Ovary (tissue), 9 donors: ENCODE results near the gene INPP5A. TPM values are rescaled to one million over a fixed set of nuclear protein-coding genes. Genes with fewer than 3 reads are reported as not detected.
A peak's percentile ranks its signal among the peaks of the same experiment; 100 is the strongest.

Experiments
- DNase-seq, 5 donors: peaks; one replicate each; pipeline ENCODE4 v3.0.0-alpha.2; 2019 to 2020
- H3K27ac ChIP-seq, 2 donors: fragments of 200-600 bp; one replicate each; pipeline versions ENCODE4 v1.5.1 to v1.8.0; 2019 to 2022
- H3K27me3 ChIP-seq: fragments of 200-600 bp; one replicate; pipeline ENCODE4 v1.8.0; 2022
- H3K36me3 ChIP-seq: fragments of 200-600 bp; sonication (generic); one replicate; pipeline ENCODE4 v1.5.1; 2019
- H3K4me1 ChIP-seq: one replicate; pipeline ENCODE4 v1.8.1; 2013; ENCODE audit warnings: mild to moderate bottlenecking, moderate library complexity; ENCODE audit not compliant: insufficient read depth
- H3K4me3 ChIP-seq: fragments of 200-600 bp; sonication (generic); one replicate; pipeline ENCODE4 v1.5.1; 2017
- H3K9me3 ChIP-seq, 2 donors: fragments of 200-600 bp in 1 of 2; sonication (generic) in 1 of 2; one replicate each; pipeline versions ENCODE4 v1.5.1 to v1.8.1; 2013 to 2019; ENCODE audit warnings: mild to moderate bottlenecking in 1 of 2, moderate library complexity in 1 of 2
- EP300 ChIP-seq: sonication (generic); formaldehyde crosslinking; IDR thresholded peaks from one replicate; pipeline ENCODE4 v1.6.1; 2017; ENCODE audit warnings: antibody characterized with exemption
- POLR2A ChIP-seq: fragments of 450-650 bp; IDR thresholded peaks from one replicate; pipeline ENCODE4 v1.6.1; 2017; ENCODE audit warnings: antibody characterized with exemption, mild to moderate bottlenecking, moderate library complexity
- WGBS, 3 donors: extraction: QIAGEN DNeasy Blood & Tissue Kit in 1 of 3; methylation state at CpG; one replicate each; pipeline versions ENCODE4 v1.1.5 to v1.1.7; 2013 to 2017; 5-methylcytosine and 5-hydroxymethylcytosine counted together
- intact Hi-C, 4 donors: fragments of 100-400 bp; cut with DNase I; formaldehyde crosslinking; loops; one replicate each; pipeline versions ENCODE4 v1.11.0 to v1.15.1; 2022 to 2023
- polyA plus RNA-seq, 2 donors: library from polyadenylated mRNA; stranded (reverse); fragments of 200-250 nt in 1 of 2; fragments of 350-450 nt in 1 of 2; fragmentation: Illumina TruSeq in 1 of 2; extraction: RNeasy Lipid Tissue Mini Kit (QIAGEN cat#74804) in 1 of 2; gene quantifications; one replicate each; pipeline ENCODE4 v1.2.3, GENCODE V29; 2013 to 2014
- total RNA-seq, 7 donors: library from RNA; depleted of rRNA in 2 of 7; stranded (reverse); fragments of >200 nt in 2 of 7; fragmentation: NEBNext Ultra II Directional in 3 of 7; extraction: Animal tissue kit (Norgen Biotek cat#: 25700) in 3 of 7; gene quantifications; one replicate each; pipeline versions ENCODE4 v1.1.0 to v1.2.4, GENCODE V29; 2016 to 2023
- TF ChIP-seq, protein P1 (sequence below), 3 donors: fragments of 450-650 bp in 2 of 3; fragments of 200-600 bp in 1 of 3; IDR thresholded peaks; one replicate each; pipeline versions ENCODE4 v1.5.1 to v1.8.0; 2016 to 2022; ENCODE audit warnings: antibody characterized with exemption in 3 of 3, mild to moderate bottlenecking in 1 of 3
- donor health status: DM: no; HTN: no; CAD: no; lungs with moderate emphysema.
- donor health status: DM: no; HTN: no; CAD: no.
- donor health status: Bipolar disorder and iron deficiency.
- donor health status: DM: yes; HTN: yes; CAD: no.
- donor health status: DM: no; HTN: no; CAD: no.
- donor health status: DM: yes; HTN: yes; CAD: no.

INPP5A gene
- total and polyA plus RNA-seq, 9 donors = 19.8 to 41.2 (median 35.3) TPM

DNA sequence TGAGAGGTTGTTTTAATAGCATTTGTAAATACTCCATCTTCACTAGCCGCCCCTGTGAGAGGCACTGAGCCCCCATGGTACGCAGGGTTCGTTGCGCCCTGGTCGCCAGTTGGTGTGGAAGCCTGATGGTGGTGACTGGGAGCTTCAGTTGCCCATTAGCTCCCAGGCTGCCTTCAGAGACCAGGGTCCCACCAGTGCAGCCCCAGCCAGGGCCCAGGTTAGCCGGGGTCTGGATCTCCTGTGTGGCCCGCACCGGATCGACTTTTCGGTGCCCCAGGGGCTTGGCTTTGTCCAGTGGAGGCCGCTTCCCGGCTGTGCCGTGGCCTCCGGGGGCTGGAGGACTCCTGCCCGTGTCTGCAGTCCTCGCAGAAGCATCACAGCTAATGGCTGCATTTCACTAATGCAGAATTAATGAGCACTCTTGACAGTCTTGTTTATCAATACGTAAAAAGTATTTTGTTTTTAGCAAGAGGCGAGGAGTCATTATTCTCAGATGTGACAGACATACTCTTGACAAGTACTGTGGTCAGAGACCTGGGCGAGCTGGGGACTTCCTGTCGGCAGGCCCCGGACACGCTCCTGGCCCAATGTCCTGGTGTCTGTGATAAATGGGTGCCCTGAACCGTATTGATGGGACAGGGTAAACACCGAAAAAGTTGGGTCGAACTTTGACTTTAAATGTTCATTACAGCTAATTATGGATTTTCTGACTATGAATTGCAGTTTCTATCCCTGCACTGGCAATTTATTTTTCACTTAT is 148.5 kb downstream of the INPP5A start:
- TF ChIP-seq EP300 (no peak), POLR2A (no peak)
- TF ChIP-seq, protein P1, sequence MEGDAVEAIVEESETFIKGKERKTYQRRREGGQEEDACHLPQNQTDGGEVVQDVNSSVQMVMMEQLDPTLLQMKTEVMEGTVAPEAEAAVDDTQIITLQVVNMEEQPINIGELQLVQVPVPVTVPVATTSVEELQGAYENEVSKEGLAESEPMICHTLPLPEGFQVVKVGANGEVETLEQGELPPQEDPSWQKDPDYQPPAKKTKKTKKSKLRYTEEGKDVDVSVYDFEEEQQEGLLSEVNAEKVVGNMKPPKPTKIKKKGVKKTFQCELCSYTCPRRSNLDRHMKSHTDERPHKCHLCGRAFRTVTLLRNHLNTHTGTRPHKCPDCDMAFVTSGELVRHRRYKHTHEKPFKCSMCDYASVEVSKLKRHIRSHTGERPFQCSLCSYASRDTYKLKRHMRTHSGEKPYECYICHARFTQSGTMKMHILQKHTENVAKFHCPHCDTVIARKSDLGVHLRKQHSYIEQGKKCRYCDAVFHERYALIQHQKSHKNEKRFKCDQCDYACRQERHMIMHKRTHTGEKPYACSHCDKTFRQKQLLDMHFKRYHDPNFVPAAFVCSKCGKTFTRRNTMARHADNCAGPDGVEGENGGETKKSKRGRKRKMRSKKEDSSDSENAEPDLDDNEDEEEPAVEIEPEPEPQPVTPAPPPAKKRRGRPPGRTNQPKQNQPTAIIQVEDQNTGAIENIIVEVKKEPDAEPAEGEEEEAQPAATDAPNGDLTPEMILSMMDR (IDR thresholded peaks at IDR 0.05) = no peak
- intact Hi-C loops = no loop called here
- H3K36me3 ChIP-seq = no peaks in the 10 kb centered on the region
- peaks cover 2% of the 10 kb centered on the region for H3K4me1 ChIP-seq
- peak in 3 of 5 donors; percentile 9 to 15 (median 9) for DNase-seq
- H3K27me3 ChIP-seq = no peaks in the 10 kb centered on the region
- no peaks in the 10 kb centered on the region for H3K9me3 ChIP-seq
- H3K27ac ChIP-seq = no peak overlapping the region
- WGBS, 3 donors = 96 to 97% (median 97%) methylated on average over 25 of the region's 25 CpGs
- H3K4me3 ChIP-seq = no peak overlapping the region

DNA sequence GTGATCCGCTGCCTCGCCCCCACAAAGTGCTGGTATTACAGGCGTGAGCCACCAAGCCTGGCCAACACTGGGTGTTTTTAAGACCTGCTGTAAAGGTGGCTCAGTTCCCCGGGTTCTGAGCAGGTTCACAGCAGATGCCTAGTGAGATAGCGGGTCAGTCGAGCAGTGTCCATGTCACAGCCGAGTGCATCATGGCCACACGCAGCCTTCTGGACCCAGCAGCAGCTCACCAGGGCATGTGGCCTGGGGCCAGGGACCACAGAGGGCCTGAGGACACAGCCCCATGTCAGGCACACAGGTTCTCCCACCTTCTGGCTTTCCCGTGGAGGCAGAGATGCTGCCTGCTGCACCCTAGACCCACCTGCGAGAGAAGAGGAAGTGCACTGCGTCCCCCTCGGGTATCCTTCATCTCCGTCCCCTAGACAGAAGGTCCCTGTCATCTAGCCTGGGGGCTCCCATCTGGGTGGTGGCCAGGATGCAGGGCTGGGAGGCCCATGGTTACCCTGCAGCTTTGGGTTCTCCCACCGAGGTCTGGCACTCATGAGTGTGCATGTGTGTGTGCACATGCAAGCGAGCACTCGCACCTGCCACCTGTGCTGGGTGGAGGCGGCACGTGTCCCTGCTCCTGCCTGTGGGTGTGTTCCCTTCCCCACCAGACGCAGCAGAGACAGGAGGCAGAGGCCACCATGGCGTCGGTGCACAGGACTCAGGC is 149.8 kb downstream of the INPP5A start:
- intact Hi-C loops = no loop called here
- 91 to 94% (median 91%) methylated on average over 21 of the region's 21 CpGs for WGBS, 3 donors
- peak in 2 of 5 donors; percentile 14 to 22 for DNase-seq
- H3K4me3 ChIP-seq = no peak overlapping the region
- no peaks in the 10 kb centered on the region for H3K27me3 ChIP-seq
- H3K9me3 ChIP-seq = no peaks in the 10 kb centered on the region
- no peak for TF ChIP-seq EP300
- TF ChIP-seq, protein P1 (IDR thresholded peaks at IDR 0.05) = no peak
- TF ChIP-seq POLR2A = no peak
- H3K4me1 ChIP-seq = peaks cover 2% of the 10 kb centered on the region
- no peak overlapping the region for H3K27ac ChIP-seq
- H3K36me3 ChIP-seq = no peaks in the 10 kb centered on the region

DNA sequence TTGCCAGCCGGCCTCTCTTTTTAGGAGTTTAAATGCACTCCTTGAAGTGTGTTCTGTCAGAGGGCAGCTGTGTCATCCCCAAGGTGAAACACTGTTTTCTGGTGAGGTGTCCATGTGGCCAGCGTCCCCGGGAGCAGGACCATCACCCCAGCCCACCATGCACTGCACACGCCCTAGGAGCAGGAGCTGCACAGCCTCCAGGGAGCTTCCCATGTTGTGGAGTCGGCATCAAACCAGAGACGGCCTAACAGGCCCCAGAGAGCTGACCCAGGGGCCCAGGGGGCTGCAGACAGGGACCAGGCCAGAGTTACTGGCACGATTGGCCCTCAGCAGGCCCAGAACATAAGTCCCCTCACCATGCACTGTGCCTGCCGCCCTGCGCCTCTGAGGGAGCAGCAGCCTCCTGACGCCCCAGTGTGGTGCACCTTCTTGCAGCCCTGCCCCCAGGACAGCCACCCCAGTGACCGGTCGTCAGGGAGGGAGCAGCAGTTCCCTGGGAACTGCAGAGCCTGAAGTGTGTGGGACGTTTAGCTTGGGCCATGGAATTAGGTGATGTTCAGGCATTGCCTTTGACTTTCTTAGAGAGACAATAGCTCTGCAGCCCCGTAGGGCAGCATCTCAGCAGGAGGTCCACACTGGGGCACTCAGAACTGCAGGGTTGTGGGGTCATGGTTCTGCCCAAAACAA is 150.4 kb downstream of the INPP5A start:
- 81 to 84% (median 81%) methylated on average over 13 to 14 of the region's 14 CpGs for WGBS, 3 donors
- Histone ChIP-seq H3K27ac (no peak overlapping the region), H3K27me3 (no peaks in the 10 kb centered on the region), H3K4me1 (peaks cover 2% of the 10 kb centered on the region), H3K36me3 (no peaks in the 10 kb centered on the region), H3K4me3 (no peak overlapping the region), H3K9me3 (no peaks in the 10 kb centered on the region)
- DNase-seq = peak in 2 of 5 donors; percentile 9 to 17
- TF ChIP-seq, protein P1 (IDR thresholded peaks at IDR 0.05) = no peak
- no peak for TF ChIP-seq POLR2A
- no peak for TF ChIP-seq EP300
- intact Hi-C loops = no loop called here

DNA sequence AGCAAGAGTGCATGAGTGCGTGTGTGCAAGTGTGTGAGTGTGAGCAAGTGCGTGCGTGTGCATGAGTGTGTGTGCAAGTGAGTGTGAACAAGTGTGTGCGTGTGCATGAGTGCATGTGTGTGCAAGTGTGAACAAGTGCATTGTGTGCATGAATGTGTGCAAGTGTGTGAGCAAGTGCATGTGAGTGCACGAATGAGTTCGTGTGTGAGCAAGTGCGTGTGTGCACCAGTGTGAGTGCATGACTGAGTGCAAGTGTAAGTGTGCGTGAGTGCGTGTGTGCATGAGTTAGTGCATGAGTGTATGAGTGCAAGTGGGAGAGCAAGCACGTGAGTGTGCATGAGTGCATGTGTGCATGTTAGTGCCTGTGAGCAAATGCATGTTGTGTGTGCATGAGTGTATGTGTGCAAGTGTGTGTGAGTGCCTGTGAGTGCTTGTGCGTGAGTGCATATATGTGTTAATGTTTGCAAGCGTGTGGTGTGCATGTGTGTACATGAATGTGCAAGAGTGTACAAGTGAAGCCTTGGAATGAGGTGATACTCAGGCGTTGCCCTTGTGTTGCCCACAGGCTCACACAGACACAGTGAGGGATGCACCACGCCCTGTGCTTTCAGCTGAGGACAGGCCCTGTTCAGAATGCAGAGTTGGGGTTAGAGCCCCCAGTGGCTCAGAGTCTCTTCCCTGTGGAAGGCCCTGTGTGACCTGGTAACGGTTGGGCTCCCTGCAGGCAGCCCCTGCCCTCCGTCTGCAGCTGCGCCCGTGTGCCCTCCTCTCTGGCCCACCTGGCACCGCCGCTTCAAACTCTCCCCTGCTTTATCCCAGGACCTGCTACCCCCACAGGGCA is 151.2 kb downstream of the INPP5A start:
- no peak overlapping the region for H3K27ac ChIP-seq
- 93 to 95% (median 95%) methylated on average over 20 of the region's 20 CpGs for WGBS, 3 donors
- peaks cover 2% of the 10 kb centered on the region for H3K4me1 ChIP-seq
- no peaks in the 10 kb centered on the region for H3K36me3 ChIP-seq
- no peaks in the 10 kb centered on the region for H3K9me3 ChIP-seq
- DNase-seq = peak in 3 of 5 donors; percentile 1 to 17 (median 9)
- intact Hi-C loops = no loop called here
- TF ChIP-seq EP300 (no peak), POLR2A (no peak)
- TF ChIP-seq, protein P1 (IDR thresholded peaks at IDR 0.05) = no peak
- H3K4me3 ChIP-seq = no peak overlapping the region
- H3K27me3 ChIP-seq = no peaks in the 10 kb centered on the region
